Naive thymus-derived CD8-positive, alpha-beta T cell (primary cell): ENCODE results near the gene SAMD4A. TPM values are rescaled to one million over a fixed set of nuclear protein-coding genes. Genes with fewer than 3 reads are reported as not detected.

Source experiments
- ATAC-seq, 2 donors: fragments of 150-1000 bp; cut with Tn5 transposase in 1 of 2; sonication (Bioruptor Pico), chemical (Tn5 transposase) in 1 of 2; 1 replicate in 1 of 2; 2 replicates in 1 of 2; pipeline ENCODE4 v1.10.0; 2021; ENCODE audit warnings: mild to moderate bottlenecking in 2 of 2, moderate library complexity in 2 of 2
- POLR2A ChIA-PET: fragments of 350-600 bp; sonication (Branson Sonifier 250); formaldehyde crosslinking; loops from one replicate; lab custom pipeline; 2021; ENCODE audit warnings: antibody characterized with exemption; lab: Charles Lee
- DNase-seq, 10 donors: peaks; one replicate each; pipeline versions ENCODE4 v3.0.0 to v3.0.0-alpha.2; 2020 to 2022
- H3K27ac Mint-ChIP-seq, 10 donors: one replicate each; pipeline ENCODE4 v1.8.0; 2020 to 2022; ENCODE audit warnings: mild to moderate bottlenecking in 10 of 10, mixed read lengths in 10 of 10, moderate library complexity in 4 of 10, inconsistent platforms in 1 of 10
- H3K27me3 Mint-ChIP-seq, 5 donors: one replicate each; pipeline ENCODE4 v1.8.0; 2021 to 2022; ENCODE audit warnings: mixed read lengths in 5 of 5
- H3K36me3 Mint-ChIP-seq, 3 donors: one replicate each; pipeline ENCODE4 v1.8.0; 2020 to 2022; ENCODE audit warnings: mixed read lengths in 3 of 3, mild to moderate bottlenecking in 2 of 3, inconsistent platforms in 1 of 3
- H3K4me1 Mint-ChIP-seq, 4 donors: one replicate each; pipeline ENCODE4 v1.8.0; 2021 to 2022; ENCODE audit warnings: mixed read lengths in 4 of 4
- H3K4me3 Mint-ChIP-seq, 10 donors: one replicate each; pipeline ENCODE4 v1.8.0; 2020 to 2022; ENCODE audit warnings: mild to moderate bottlenecking in 10 of 10, mixed read lengths in 10 of 10, moderate library complexity in 6 of 10, inconsistent platforms in 1 of 10
- H3K9me3 Mint-ChIP-seq, 9 donors: one replicate each; pipeline ENCODE4 v1.8.0; 2020 to 2022; ENCODE audit warnings: mixed read lengths in 9 of 9, mild to moderate bottlenecking in 3 of 9, inconsistent platforms in 1 of 9, moderate library complexity in 1 of 9
- polyA plus RNA-seq, 3 donors: library from polyadenylated mRNA; unstranded; fragments of 300-500 nt; fragmentation: Illumina TruSeq; gene quantifications; one replicate each; pipeline ENCODE4 v1.2.3, GENCODE V29; 2021
- total RNA-seq, 8 experiments: library from RNA in 2 of 8; stranded (reverse) in 2 of 8; gene quantifications; one replicate each; pipeline ENCODE4 v1.2.3 and lab custom pipeline; 2021 to 2026

The SAMD4A gene
- total and polyA plus RNA-seq, 5 experiments from 2014 or later = 0.85 to 0.99 TPM; not detected in 3

DNA sequence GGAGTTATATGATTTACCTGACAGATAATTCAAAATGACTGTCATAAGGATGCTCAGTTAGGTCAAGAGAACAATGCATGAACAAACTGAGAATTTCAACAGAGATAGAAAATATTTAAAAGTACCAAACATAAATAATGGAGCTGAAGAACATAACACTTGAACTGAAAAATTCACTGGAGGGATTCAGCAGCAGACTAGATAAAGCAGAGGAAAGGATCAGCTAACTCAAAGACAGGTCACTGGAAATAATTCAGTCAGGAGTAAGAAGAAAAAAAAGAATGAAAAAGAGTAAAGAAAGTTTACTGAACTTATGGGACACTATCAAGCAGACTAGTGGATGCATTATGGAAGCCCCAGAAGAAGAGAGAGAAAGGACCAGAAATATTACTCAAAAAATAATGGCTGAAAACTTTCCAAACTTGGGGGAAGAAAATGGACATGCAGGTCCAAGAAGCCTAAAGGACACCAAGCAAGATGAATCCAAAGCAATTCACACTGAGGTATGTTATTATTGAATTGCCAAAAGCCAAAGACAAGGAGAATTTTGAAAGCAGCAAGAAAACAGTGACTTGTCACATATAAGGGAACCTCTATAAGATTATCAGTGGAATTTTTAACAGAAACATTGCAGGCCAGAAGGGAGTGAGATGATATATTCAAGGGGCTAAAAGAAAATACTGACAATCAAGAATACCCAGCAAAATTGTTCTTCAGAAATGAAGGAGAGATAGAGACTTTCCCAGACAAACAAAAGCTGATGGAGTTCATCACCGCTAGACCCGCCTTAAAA lies 257.0 kb downstream of the SAMD4A start:
- Mint-ChIP-seq H3K4me1 (no peaks in the 10 kb centered on the region), H3K4me3 (no peak overlapping the region)

DNA sequence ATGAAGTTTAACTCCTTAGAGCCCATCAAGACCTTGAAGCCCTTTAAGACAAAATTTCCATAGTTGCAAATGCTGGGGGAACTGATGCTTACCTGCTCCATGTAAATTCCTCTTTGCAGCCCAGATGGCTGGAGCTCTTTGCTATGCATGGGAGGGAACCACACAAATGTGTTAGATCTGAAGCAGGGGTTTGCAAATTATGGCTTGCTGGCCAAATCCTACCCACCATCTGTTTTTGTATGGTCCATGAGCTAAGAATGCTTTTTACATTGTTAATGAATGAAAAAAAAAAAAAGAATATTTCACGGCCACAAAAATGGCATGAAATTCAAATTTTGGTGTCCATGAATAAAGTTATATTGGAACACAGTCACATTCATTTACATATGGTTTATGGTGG lies 261.1 kb downstream of the SAMD4A start:
- no peak for DNase-seq
- Mint-ChIP-seq H3K36me3 (peaks cover 0 to 34% (median 5%) of the 10 kb centered on the region in 3 donors), H3K4me1 (no peaks in the 10 kb centered on the region), H3K27me3 (peaks cover 0 to 11% (median 8%) of the 10 kb centered on the region in 5 donors), H3K27ac (no peak overlapping the region), H3K4me3 (no peak overlapping the region), H3K9me3 (peaks cover 4 to 53% (median 25%) of the 10 kb centered on the region in 9 donors)
- ATAC-seq = no peak
- POLR2A ChIA-PET = no interaction called here

More for the DNA sequence above, 257.0 kb downstream of the SAMD4A start:
- ATAC-seq (no peak), DNase-seq (no peak)
- POLR2A ChIA-PET = no interaction called here
- peaks cover 2 to 16% (median 5%) of the 10 kb centered on the region in 5 donors for H3K27me3 Mint-ChIP-seq
- peaks cover 4 to 39% (median 25%) of the 10 kb centered on the region in 9 donors for H3K9me3 Mint-ChIP-seq
- H3K27ac Mint-ChIP-seq = no peak overlapping the region
- peaks cover 0 to 24% (median 5%) of the 10 kb centered on the region in 3 donors for H3K36me3 Mint-ChIP-seq

DNA sequence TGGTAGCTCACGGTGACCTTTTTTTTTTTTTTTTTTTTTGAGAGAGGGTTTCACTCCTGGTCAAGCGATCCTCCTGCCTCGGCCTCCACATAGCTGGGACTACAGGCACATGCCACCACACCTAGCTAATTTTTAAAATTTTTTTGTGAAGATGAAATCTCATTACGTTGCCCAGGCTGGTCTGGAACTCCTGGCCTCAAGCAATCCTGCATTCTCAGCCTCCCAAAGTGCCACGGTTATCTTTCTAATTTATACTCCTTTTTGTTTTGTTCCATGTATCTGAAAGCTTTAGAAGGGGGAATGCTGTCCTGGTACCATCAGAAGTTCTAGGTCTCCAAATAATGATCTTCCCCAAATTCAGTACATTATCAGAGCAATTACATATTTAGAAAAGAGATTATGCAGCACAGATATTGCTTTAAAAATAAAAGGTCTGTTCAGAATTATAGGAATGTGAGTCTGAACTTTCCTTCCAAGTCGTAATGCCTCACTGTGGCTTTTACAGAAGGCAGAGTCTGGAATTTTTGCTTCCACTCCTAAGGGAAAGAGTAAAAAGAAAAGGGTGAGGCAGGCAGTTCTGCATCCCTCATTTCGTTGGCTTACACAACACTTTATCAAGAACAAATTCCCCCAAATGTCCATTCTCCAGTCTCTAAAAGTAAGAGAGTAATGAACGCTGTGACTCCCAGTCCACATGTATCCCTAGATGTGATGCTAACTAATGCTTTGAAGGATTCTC lies 262.7 kb downstream of the SAMD4A start:
- DNase-seq (no peak), ATAC-seq (no peak)
- H3K27me3 Mint-ChIP-seq = peaks cover 0 to 11% (median 8%) of the 10 kb centered on the region in 5 donors
- H3K4me3 Mint-ChIP-seq = no peak overlapping the region
- peaks cover 4 to 38% (median 15%) of the 10 kb centered on the region in 9 donors for H3K9me3 Mint-ChIP-seq
- peaks cover 0 to 29% (median 5%) of the 10 kb centered on the region in 3 donors for H3K36me3 Mint-ChIP-seq
- no peak overlapping the region for H3K27ac Mint-ChIP-seq
- no peaks in the 10 kb centered on the region for H3K4me1 Mint-ChIP-seq
- POLR2A ChIA-PET = no interaction called here

DNA sequence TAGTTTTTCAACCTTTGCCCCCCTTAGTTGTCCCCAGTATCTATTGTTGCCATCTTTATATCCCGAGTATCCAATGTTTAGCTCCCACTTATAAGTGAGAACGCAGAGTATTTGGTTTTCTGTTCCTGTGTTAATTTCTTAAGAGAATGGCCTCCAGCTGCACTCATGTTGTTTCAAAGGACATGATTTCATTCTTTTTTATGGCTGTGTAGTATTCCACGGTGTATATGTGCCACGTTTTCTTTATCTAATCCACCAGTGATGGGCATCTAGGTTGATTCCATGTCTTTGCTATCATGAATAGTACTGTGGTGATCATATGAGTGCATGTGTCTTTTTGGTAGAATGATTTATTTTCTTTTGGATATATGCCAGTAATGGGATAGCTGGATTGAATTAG lies 263.7 kb downstream of the SAMD4A start:
- H3K4me1 Mint-ChIP-seq = no peaks in the 10 kb centered on the region
- H3K4me3 Mint-ChIP-seq = no peak overlapping the region
- peaks cover 0 to 11% (median 8%) of the 10 kb centered on the region in 5 donors for H3K27me3 Mint-ChIP-seq
- peaks cover 0 to 25% (median 5%) of the 10 kb centered on the region in 3 donors for H3K36me3 Mint-ChIP-seq
- POLR2A ChIA-PET = interaction anchor here (1.3 kb wide), 1 partner anchor 25 kb away, joined by 3 read pairs; no protein-coding TSS in a partner anchor
- DNase-seq (no peak), ATAC-seq (no peak)
- H3K9me3 Mint-ChIP-seq = peaks cover 0 to 32% (median 9%) of the 10 kb centered on the region in 9 donors
- no peak overlapping the region for H3K27ac Mint-ChIP-seq

DNA sequence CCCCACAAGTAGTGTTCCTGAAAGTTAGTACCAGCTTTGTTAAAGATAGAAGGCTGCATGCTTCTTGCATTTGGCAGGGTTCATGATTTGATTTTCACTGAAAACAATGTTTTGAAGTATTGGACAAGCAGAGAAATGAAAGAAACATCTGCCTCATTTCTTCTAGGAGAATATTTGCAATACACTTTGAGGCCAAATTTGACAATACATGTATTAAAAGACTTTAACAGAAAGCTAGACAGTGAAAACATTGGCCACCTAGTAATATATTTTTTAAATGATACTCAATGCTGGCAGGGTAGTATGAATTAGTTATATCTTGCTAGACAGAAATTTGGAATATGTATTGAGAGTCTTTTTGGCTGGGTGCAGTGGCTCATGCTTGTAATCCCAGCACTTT lies 267.2 kb downstream of the SAMD4A start:
- Mint-ChIP-seq H3K4me1 (no peaks in the 10 kb centered on the region), H3K9me3 (peaks cover 0 to 22% (median 0%) of the 10 kb centered on the region in 9 donors)
- POLR2A ChIA-PET = no interaction called here

DNA sequence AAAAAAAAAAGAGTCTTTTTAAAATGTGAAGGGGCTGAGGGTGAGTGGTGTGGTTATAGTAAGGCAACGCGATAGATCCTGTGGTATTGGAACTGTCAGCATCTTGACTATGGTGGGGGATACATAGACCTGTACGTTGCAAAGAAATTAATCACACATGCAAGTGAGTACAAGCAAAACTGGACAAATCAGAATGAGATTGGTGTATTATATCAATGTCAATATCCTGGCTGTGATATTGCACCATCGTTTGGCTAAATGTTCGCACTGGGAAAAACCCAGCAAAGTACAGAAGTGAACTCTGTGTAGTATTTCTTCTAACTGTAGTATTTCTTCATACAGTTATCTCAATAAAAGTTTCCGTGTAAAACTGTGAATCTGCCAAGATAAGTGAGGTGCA lies 267.8 kb downstream of the SAMD4A start:
- H3K36me3 Mint-ChIP-seq = peaks cover 4 to 16% (median 9%) of the 10 kb centered on the region in 3 donors
- ATAC-seq (no peak), DNase-seq (no peak)
- H3K4me3 Mint-ChIP-seq = no peak overlapping the region
- POLR2A ChIA-PET = no interaction called here
- H3K27ac Mint-ChIP-seq = no peak overlapping the region
- H3K4me1 Mint-ChIP-seq = no peaks in the 10 kb centered on the region
- H3K9me3 Mint-ChIP-seq = peaks cover 0 to 22% (median 0%) of the 10 kb centered on the region in 9 donors
- H3K27me3 Mint-ChIP-seq = peaks cover 0 to 4% (median 0%) of the 10 kb centered on the region in 5 donors

More for the DNA sequence above, 267.2 kb downstream of the SAMD4A start:
- no peak overlapping the region for H3K4me3 Mint-ChIP-seq
- H3K27me3 Mint-ChIP-seq = peaks cover 0 to 4% (median 0%) of the 10 kb centered on the region in 5 donors
- H3K27ac Mint-ChIP-seq = no peak overlapping the region
- no peak for DNase-seq
- ATAC-seq = no peak
- H3K36me3 Mint-ChIP-seq = peaks cover 3 to 16% (median 4%) of the 10 kb centered on the region in 3 donors

DNA sequence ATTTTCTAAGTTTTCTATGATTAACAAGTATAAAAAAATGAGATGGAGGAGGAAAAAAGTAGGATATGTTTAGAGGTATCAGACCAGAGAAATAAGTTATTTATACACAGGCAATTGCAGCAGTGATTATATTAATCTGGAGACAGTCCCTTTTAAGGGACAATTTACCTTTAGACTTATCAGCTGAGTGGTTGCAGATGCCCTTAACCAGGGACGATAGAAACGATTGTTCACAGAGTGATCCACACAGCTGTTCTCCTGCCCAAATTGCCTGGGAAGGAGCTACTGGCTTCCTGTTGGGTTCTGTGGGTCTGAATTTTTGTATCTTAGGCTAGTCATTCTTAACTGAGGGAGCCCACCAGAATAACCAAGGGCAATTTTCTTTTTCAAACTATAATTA lies 269.3 kb downstream of the SAMD4A start:
- Mint-ChIP-seq H3K4me1 (peaks cover 0 to under 1% (median 0%) of the 10 kb centered on the region in 4 donors), H3K27me3 (peaks cover 0 to 2% (median 0%) of the 10 kb centered on the region in 5 donors), H3K9me3 (peaks cover 0 to 13% (median 0%) of the 10 kb centered on the region in 9 donors), H3K36me3 (peaks cover 14 to 21% (median 17%) of the 10 kb centered on the region in 3 donors), H3K27ac (no peak overlapping the region), H3K4me3 (no peak overlapping the region)
- POLR2A ChIA-PET = interaction anchor here (0.6 kb wide), 1 partner anchor 99 kb away, joined by 3 read pairs; no protein-coding TSS in a partner anchor
- DNase-seq (no peak), ATAC-seq (no peak)

DNA sequence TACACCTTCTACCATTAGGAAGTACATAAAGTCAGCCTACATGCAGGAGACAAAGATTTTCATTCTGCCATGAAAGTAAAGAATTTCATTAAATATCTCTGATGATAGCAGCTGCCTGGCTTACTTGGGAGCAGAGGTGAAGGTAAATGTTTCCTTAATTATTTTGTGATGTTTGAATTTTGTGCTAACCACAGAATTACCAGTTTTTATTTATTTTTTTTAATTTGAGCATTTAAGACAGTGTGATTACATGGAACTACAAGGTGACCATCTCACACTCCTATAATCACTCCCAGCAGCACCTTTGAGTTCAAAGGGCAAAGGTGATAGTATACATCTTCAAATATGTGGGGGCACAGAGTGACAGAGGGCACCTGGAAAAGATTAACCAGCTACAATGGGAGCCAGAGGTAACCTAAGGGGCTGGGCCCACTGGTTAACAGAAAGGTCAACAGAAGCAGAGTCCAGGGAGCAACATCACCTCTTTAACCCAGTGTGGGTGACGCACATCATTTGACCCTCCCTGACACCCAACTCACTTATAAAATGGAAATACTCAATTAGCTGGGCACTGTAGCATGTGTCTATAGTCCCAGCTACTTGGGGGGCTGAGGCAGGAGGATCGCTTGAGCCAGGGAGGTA lies 270.7 kb downstream of the SAMD4A start:
- Mint-ChIP-seq H3K27ac (no peak overlapping the region), H3K4me1 (peaks cover 0 to 2% (median 0%) of the 10 kb centered on the region in 4 donors), H3K27me3 (no peaks in the 10 kb centered on the region)

DNA sequence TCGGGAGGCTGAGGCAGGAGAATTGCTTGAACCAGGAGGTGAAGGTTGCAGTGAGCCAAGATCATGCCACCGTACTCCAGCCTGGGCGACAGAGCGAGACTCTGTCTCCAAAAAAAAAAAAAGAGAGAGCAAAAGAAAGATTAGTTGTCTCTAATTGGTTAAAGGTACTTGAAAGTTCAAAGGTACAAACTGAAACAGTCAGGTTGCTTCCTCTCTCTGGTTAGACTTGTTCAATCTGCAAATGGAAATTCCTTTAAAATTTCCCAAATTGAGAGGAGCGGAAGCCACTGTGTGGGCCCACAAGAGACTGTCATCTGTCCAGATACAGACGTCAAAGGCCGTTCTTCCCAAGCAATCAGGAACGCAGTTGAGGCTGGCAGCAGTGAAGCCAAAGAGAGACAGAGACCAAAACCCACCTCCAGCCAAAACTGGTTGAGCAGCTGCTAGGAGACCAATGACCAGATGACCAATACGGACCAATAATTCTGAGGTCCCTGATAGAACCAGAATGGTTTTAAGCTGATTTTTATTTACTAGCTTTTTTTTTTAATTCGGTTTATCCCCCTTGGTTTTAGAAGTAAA lies 272.1 kb downstream of the SAMD4A start:
- Mint-ChIP-seq H3K4me1 (peaks cover 0 to 2% (median 0%) of the 10 kb centered on the region in 4 donors), H3K27ac (peak overlapping the region in 2 of 10 donors; percentile 19 to 40)
- POLR2A ChIA-PET = no interaction called here

More for the DNA sequence above, 270.7 kb downstream of the SAMD4A start:
- no peak for DNase-seq
- POLR2A ChIA-PET = no interaction called here
- Mint-ChIP-seq H3K36me3 (peaks cover 16 to 31% (median 19%) of the 10 kb centered on the region in 3 donors), H3K9me3 (peaks cover 0 to 3% (median 0%) of the 10 kb centered on the region in 9 donors), H3K4me3 (no peak overlapping the region)
- ATAC-seq = no peak

DNA sequence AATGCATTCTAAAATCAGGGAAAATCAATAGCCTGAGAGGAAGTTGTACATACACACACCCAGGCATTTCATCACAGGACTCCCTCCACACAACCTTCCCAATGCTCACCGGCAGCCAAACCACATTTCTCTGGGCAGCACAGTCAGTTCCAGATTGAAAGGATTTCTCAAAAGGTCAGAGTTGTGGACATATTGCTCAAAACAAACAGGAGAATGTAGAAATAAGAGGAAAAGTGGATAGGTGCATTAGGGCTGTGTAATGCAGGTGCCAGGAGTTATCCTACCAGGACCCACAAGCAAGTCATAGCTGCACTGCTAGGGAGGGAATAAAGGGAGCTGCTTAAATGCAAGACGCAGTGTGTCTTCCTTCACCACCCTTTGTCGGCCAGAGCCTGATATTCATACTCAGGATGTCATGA lies 272.8 kb downstream of the SAMD4A start:
- no peak for ATAC-seq
- H3K27ac Mint-ChIP-seq = peak overlapping the region in 3 of 10 donors; percentile 41 to 60 (median 48)
- no peak overlapping the region for H3K4me3 Mint-ChIP-seq
- POLR2A ChIA-PET = no interaction called here
- H3K36me3 Mint-ChIP-seq = peaks cover 7 to 42% (median 26%) of the 10 kb centered on the region in 3 donors
- H3K9me3 Mint-ChIP-seq = no peaks in the 10 kb centered on the region
- peaks cover 0 to 4% (median 0%) of the 10 kb centered on the region in 4 donors for H3K4me1 Mint-ChIP-seq
- no peak for DNase-seq
- H3K27me3 Mint-ChIP-seq = no peaks in the 10 kb centered on the region

More for the DNA sequence above, 272.1 kb downstream of the SAMD4A start:
- ATAC-seq = no peak
- peaks cover 7 to 35% (median 21%) of the 10 kb centered on the region in 3 donors for H3K36me3 Mint-ChIP-seq
- no peak for DNase-seq
- H3K9me3 Mint-ChIP-seq = no peaks in the 10 kb centered on the region
- H3K4me3 Mint-ChIP-seq = no peak overlapping the region
- H3K27me3 Mint-ChIP-seq = no peaks in the 10 kb centered on the region

DNA sequence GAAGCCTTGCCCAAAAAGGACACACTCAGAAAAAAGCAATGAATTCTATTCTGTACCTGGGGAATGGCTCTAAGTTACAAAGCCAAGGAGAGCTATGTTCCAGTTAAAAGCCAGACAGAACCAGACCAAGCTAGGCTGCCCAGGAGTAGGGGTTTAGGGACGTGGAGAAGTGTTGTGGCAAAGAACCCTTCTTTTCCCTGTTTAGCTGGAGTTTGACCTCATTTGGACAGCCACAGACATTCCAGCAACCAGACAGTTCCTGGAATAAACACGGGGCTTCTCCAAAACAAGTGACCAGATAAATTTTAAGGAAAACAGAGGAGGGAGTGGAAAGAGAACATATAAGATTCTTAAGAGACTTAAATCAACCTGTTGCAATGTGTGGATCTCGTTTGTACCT lies 273.4 kb downstream of the SAMD4A start:
- ATAC-seq = no peak
- DNase-seq = no peak
- Mint-ChIP-seq H3K4me3 (no peak overlapping the region), H3K36me3 (peaks cover 7 to 47% (median 26%) of the 10 kb centered on the region in 3 donors), H3K9me3 (no peaks in the 10 kb centered on the region), H3K27me3 (no peaks in the 10 kb centered on the region), H3K27ac (peak overlapping the region in 1 of 10 donors; percentile 48), H3K4me1 (peaks cover 0 to 4% (median 0%) of the 10 kb centered on the region in 4 donors)
- POLR2A ChIA-PET = no interaction called here

DNA sequence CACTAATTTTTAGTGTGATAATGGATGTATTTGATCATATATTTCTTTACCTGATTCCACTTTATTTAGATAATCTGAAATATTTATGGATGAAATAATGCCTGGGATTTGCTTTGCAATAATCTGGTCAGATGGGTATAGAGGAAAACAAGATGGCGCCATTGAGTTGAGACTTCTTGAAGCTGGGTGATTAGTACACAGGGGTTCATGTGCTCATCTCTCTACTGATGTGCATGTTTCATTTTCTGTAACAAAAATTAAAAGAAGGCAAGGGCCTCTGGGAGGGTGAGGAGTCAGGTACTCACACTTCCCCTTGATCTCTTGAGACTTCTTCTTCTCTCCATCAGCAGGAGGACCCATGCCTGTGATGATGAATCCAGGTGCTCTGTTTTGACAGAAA lies 273.9 kb downstream of the SAMD4A start:
- H3K27ac Mint-ChIP-seq = peak overlapping the region in 1 of 10 donors; percentile 30
- no peak overlapping the region for H3K4me3 Mint-ChIP-seq
- no peaks in the 10 kb centered on the region for H3K9me3 Mint-ChIP-seq
- POLR2A ChIA-PET = no interaction called here
- no peak for DNase-seq
- peaks cover 7 to 49% (median 26%) of the 10 kb centered on the region in 3 donors for H3K36me3 Mint-ChIP-seq
- no peaks in the 10 kb centered on the region for H3K27me3 Mint-ChIP-seq
- ATAC-seq = no peak
- peaks cover 0 to 4% (median 0%) of the 10 kb centered on the region in 4 donors for H3K4me1 Mint-ChIP-seq
